NCI-H345 treated with DMSO at 0.1 percent for 48 hours (cell line): ENCODE measurements around the gene STIMATE.

Source experiments
- DNase-seq: peaks from one replicate; lab custom pipeline; 2025; ENCODE audit not compliant: unreplicated experiment; lab: John Stamatoyannopoulos, UW

The STIMATE gene

DNA sequence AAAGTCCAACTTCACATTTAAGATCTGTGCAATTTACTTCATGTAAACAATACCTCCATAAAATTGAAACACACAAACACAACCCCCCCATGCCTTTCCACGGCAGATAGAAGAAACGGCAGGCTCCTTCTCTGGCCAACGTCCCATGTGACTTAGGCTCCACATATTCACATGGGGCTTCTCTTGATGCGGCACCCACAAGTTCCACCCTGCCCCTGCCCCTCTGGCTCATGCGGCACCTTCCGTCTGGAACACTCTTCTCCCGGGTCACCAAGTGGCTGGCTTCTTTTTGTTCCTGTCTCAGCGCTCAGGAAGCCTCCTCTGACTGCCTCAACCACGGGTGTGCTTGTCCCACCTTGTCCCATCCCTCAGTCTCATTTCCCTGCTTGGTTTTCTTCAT lies 25.6 kb downstream of the STIMATE start:
- no peak for DNase-seq

DNA sequence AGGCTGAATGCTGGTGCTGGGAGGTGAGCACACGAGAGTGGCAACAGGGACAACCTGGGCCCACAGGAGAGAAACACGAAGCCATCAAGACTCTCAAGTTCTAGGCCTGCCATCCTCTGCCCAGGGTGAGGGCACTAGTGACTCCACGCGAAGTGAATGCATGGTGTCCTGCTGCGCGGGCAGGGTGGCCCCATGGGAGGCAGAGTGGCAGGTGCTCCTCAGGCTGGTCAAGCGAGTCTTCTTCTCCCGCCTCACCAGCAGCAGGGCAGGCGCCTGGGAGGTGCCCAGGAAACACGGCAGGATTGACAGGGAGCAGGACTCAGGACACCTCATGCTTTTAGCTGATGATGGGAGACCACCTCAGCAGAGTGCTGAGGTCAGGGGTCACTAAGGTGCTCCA lies 26.9 kb downstream of the STIMATE start:
- no peak for DNase-seq

DNA sequence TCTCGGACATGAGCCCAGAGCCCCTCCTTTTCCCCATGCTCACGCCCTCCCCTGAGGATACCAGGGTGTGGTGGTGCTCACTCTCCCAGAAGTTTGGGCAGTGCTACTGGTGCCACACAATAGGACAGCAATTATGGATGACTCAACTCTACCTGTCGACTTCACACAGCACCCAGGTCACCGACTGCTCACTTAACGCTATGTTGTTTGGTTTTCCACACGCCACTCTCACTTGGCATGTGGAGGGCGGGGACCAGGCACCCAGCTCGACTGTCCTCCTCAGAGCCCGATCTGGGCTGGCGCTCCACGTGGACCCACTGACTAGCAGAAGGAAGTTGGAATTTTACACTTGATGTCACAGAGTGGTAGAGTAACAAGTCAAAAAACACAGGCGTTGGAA lies 30.9 kb downstream of the STIMATE start:
- DNase-seq = no peak

DNA sequence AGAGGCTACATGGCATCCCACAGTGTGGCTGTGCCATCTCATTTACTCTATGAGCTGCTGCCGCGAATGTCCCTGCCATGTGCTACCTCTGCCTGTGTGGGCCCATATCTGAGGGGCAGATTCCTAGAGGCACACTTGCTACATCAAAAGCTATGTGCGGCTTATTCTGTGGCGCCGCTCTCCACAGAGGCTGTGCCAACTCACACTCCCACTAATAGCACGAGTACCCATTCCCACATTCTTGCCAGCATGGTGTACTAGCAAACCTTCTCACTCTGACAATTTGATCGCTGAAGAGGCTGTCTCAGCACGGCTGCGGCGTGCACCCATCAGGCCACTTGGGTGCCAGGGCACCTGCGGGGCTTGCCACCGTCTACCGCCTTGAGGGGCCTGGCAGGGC lies 31.4 kb downstream of the STIMATE start:
- peak; percentile 19 for DNase-seq

GRCh38 chr3:52860424-52860768 lies 37.0 kb downstream of the STIMATE start:
- DNase-seq = no peak

DNA sequence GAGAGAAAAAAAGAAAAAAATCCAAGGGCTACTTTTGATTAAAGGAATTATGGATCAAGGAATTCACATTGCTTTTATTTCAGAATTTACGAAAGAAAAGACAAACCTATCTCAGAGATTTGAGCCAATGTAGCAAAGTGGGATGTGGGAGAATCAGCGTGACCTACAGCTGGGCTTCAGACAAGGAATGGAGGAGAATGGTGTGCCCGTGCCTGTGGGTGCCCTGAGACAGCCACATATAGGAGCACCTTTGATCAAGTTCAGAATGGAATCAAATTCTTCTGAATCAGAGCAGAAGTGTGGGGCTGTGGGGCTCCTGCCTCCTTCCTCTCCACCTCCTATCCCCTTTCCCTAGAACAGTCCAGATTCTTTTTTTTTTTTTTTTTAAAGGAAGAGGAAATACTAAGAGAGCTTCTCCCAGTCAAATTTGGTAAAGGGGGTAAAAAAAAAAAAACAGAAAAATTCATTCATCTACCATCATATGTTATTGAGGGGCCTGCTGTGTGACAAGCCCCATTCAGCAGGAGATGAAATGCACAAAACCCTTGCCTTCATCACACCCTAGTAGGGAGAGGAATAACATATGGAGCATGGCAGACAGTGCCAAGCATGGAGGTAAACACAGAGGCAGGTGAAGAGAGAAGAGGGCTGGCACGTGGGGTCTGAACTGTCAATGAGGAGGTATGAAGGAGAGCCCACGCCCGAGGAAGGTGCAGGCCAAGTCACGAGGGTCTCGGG lies 37.5 kb downstream of the STIMATE start:
- peak; percentile 7 for DNase-seq

DNA sequence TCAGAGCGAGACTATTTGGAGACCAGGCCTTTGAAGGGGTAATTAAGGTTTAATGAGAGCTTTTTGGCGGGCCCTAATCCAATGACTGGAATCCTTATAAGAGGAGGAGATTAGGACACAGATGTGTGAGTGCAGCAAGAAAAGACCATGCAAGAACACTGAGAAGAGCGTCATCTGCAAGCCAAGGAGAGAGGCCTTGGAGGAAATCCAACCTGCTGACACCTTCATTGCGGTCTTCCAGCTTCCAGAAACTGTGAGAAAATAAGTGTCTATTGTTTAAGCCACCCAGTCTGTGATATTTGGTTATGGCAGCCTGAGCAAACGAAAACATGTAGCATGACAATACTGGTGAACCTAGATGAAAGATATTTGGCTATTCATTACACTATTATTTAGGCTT lies 39.5 kb downstream of the STIMATE start:
- DNase-seq = no peak

GRCh38 chr3:52857133-52857532 lies 40.2 kb downstream of the STIMATE start:
- DNase-seq = no peak

- DNase-seq = no peak
These were observed 40.7 kb downstream of the STIMATE start for GRCh38 chr3:52856666-52857065.

DNA sequence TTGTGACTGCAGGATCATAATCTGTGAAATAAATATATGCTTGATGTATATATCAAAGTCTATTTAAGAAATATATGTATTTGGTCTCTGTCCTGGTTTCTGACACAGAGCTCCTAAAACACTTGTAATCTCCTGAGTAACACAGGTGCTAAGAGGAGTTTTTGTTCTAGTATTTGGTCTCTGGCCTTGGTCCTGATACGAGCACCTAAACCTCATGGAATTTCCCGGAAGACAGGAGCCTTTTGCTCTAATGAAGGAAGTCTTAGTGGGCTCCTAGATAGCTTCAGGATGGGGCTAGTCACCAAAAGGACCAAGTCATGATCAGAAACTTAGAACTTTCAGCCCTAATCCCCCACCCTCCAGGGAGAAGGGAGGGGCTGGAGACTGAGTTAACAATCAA lies 43.3 kb downstream of the STIMATE start:
- no peak for DNase-seq

- DNase-seq = no peak
These were observed 44.9 kb downstream of the STIMATE start for GRCh38 chr3:52852419-52852818.

DNA sequence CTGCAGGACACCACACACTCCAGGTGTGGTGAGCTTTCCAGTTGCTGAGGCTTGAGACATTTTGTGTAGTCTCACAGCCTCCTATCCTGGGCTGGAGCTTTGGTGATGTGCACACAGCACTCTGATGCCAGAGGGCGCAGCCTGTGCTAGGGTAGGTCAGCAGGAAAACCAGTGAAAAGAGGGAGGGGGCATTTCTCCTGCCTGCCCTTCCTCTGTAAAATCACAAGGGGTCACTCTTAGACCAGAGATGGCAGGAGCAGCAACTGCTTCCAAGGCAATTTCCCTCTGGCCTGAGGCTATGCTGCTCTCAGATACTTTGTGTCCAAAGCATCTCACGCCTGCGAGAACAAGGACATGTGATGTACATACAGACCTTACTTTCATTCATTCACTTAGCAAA lies 46.0 kb downstream of the STIMATE start:
- DNase-seq = peak; percentile 5

DNA sequence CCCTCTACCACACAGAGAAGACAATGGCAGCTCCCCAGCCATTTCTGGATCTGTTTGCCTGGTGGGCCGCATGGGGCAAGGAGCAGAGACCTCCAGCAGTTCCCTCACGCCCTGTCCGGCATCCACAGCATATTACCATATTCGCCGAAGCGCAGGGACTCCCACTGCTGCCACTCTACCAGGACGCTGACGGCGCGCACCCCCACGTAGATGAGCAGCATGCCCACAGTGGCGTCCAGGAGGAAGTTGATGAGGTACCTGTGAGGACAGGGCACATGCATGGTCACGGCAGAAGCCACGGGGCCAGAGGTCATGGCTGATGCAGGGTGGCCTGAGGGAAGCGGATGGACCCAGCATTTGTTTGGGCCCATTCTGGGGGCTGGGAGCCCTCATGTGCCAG lies 47.7 kb downstream of the STIMATE start:
- DNase-seq = no peak

- no peak for DNase-seq
These were observed 48.7 kb downstream of the STIMATE start for GRCh38 chr3:52848617-52849016.

GRCh38 chr3:52847726-52848125 lies 49.6 kb downstream of the STIMATE start:
- no peak for DNase-seq

DNA sequence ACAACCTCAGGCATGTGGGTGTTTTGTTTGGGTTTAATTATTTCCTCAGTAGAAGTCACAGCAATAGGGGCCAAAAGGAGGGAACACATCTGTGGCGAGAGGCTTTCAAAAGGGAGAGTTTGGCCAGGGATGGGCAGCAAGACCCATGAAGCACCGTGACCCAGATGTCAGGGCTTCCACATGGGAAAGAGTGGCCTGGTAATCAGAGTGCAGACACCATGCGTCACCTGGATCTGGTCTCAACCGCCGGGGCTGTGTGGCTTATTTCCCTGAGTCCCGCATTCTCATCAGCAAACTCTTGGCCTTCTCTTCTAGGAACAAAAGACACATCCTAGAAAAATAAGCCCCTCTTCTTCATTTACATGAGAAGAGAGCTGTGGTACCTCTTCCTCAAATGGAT lies 50.1 kb downstream of the STIMATE start:
- no peak for DNase-seq

DNA sequence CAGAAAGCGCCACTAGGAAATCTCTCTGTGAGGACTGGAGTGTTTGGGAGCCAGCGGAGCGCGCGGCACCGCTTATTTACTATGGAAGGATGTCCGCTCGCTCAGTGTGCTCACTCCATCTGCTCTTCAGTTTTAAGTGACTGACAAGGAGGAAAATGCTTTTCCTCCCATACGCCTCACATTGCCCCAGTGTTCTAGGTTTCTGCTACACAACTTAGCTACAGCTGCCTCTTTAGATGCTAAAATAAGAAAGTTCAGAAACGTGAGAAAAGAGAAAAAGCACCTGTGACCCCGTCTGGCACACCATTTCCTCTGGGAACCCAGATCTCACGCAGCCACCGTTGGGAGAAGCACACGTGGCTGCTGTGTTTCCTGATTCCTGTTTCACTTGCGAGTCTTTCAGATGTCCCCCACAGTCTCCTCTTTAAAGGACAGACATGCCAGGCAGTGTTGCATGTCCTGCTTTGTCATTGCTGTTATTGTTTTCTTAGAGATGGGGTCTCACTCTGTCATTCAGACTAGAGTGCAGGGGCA lies 50.8 kb downstream of the STIMATE start:
- no peak for DNase-seq

GRCh38 chr3:52845691-52846431 lies 51.5 kb downstream of the STIMATE start:
- DNase-seq = no peak

- DNase-seq = no peak
These were observed 52.2 kb downstream of the STIMATE start for GRCh38 chr3:52845157-52845556.

DNA sequence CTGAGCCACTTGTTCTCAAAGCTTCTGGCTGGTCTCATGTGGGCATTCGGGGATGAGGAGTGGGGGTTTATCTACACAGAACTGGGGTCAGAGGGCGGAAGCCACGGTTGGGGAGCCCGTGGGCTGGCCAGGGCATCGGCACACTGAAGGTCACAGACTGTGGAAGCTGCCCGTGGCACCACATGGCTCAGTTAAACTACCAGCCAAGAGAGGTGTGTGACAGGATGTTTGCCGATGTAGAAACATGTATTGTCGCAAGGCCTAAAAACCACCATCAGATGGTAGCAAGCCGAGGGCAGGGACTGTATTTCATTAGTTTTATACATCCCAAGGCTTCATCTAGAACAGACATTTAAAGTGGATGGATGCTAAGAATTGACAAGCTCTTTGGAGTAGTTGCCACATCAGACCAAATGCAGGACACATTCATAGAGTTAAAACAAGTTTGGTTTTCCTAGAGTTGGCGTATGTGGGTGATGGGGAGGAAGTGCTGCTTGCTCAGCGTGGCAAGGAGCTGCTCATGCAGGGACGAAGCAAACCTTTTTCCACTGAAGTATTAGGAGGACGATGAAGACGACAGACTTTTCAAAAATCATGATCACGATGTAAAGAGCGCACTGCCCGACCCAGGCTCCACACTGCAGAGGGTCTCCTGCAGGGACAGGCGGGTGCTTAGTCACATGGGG lies 52.9 kb downstream of the STIMATE start:
- DNase-seq = no peak

DNA sequence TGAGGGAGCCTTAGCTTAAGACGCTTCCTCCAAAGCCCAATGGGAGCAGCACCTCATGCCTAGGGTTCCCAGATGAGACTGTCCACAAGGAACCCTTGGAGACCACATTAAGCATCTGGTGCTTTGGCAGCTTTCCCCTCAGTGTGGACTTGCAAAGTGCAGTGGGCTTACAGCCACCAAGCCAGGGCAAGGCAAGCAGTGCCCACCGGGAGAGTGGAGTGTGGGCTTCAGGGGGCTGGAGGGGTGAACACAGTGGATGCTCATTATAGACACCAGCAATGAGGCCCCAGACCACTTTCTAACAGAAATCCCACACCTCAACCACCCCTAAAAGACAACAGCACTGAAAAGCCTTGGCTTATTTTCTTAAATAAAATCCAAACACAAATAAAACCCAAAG lies 53.5 kb downstream of the STIMATE start:
- no peak for DNase-seq
